ENCODE results near the gene NLN. TPM values are rescaled to one million over a fixed set of nuclear protein-coding genes. Genes with fewer than 3 reads are reported as not detected.
"Not testable (repeated sequence)": the region's sequence is repeated elsewhere in the genome, so short reads cannot be mapped to it uniquely, and the experiment has no call there.

NLN gene
- total RNA-seq, 1 experiment from 2014 or later = 46.5 TPM

GRCh38 chr5:65800775-65801174, 78.8 kb downstream of the NLN start:
- Histone ChIP-seq H3K4me3 (ENCODE audit: low read length) (no peak overlapping the region), H3K9me2 (replicated peaks; ENCODE audit: insufficient read depth, low read length) (no peaks in the 10 kb centered on the region), H3K4me1 (ENCODE audit: low read length) (no peaks in the 10 kb centered on the region), H3K79me2 (ENCODE audit: low read length) (0 out of 2 replicates have a peak, but pooled peaks cover 2% of the 10 kb centered on the region), H3K27me3 (ENCODE audit: low read length) (no peaks in the 10 kb centered on the region), H2AFZ (ENCODE audit: low read length) (no peak overlapping the region), H3K4me2 (ENCODE audit: low read depth, low read length, poor library complexity, severe bottlenecking) (no peak overlapping the region), H4K20me1 (ENCODE audit: insufficient read depth, low read depth, low read length) (no peaks in the 10 kb centered on the region), H3K9ac (ENCODE audit: low read length) (no peak overlapping the region), H3K9me3 (ENCODE audit: low read length) (no peaks in the 10 kb centered on the region), H3K36me3 (ENCODE audit: insufficient read depth, low read length) (peaks cover 19% of the 10 kb centered on the region; the same call in 1 of the 2 replicates), H3K27ac (ENCODE audit: low read length) (no peak overlapping the region)
- DNase-seq = no peak

DNA sequence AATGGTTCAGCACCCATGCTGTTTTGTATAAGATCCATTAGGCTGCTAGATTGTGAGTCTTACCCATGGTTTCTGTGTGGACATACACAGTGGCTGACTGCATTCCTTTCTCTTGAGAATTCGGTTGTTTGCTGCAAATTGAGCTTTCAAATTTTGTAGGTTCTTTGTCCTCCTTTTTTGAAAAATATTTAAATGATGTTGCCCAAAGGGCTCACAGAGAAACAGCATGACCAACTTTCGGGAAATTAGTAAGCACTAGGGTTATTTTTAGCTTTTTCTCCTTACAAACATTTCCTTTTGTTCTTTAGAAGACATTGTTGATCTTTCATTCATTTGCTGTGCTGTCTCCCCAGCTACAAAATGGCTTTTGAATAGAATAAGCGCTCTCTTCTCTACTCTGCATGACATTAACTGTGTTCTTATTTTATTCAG, 79.4 kb downstream of the NLN start:
- H3K4me1 ChIP-seq (ENCODE audit: low read length) = no peaks in the 10 kb centered on the region
- H3K9me2 ChIP-seq (replicated peaks; ENCODE audit: insufficient read depth, low read length) = no peaks in the 10 kb centered on the region
- H3K27me3 ChIP-seq (ENCODE audit: low read length) = no peaks in the 10 kb centered on the region
- H3K36me3 ChIP-seq (ENCODE audit: insufficient read depth, low read length) = peaks cover 19% of the 10 kb centered on the region; the same call in 1 of the 2 replicates
- H3K4me2 ChIP-seq (ENCODE audit: low read depth, low read length, poor library complexity, severe bottlenecking) = no peak overlapping the region
- H3K27ac ChIP-seq (ENCODE audit: low read length) = no peak overlapping the region
- no peak overlapping the region for H3K4me3 ChIP-seq (ENCODE audit: low read length)
- H3K9me3 ChIP-seq (ENCODE audit: low read length) = no peaks in the 10 kb centered on the region
- H3K9ac ChIP-seq (ENCODE audit: low read length) = no peak overlapping the region
- 0 out of 2 replicates have a peak, but pooled peaks cover 2% of the 10 kb centered on the region for H3K79me2 ChIP-seq (ENCODE audit: low read length)
- no peaks in the 10 kb centered on the region for H4K20me1 ChIP-seq (ENCODE audit: insufficient read depth, low read depth, low read length)
- DNase-seq = no peak
- H2AFZ ChIP-seq (ENCODE audit: low read length) = no peak overlapping the region

DNA sequence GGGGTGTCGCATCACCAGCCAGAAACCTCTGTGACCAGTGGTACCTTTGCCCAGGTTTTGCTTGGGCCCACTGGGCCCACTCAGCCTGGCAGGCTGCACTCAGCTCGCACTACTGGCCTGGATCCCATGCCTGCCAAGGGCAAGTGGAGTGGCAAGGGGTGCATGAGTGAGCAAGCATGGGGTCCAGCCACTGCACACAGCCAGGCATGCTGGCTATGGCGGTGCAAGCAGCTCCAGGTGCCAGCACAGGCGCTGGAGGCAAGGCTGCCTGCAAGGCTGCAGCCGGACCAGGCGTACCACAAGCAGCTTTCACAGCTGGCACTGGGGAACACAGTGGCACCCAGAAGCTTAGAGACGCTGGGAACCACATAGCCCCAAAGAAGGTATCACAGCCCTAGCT, 80.1 kb downstream of the NLN start:
- H3K36me3 ChIP-seq (ENCODE audit: insufficient read depth, low read length) = peaks cover 13% of the 10 kb centered on the region; the same call in 1 of the 2 replicates
- no peaks in the 10 kb centered on the region for H3K9me3 ChIP-seq (ENCODE audit: low read length)
- no peak overlapping the region for H2AFZ ChIP-seq (ENCODE audit: low read length)
- DNase-seq = no peak
- no peaks in the 10 kb centered on the region for H3K9me2 ChIP-seq (replicated peaks; ENCODE audit: insufficient read depth, low read length)
- H3K4me1 ChIP-seq (ENCODE audit: low read length) = no peaks in the 10 kb centered on the region
- no peak overlapping the region for H3K4me2 ChIP-seq (ENCODE audit: low read depth, low read length, poor library complexity, severe bottlenecking)
- no peaks in the 10 kb centered on the region for H4K20me1 ChIP-seq (ENCODE audit: insufficient read depth, low read depth, low read length)
- H3K79me2 ChIP-seq (ENCODE audit: low read length) = 0 out of 2 replicates have a peak, but pooled peaks cover 2% of the 10 kb centered on the region
- no peak overlapping the region for H3K4me3 ChIP-seq (ENCODE audit: low read length)
- H3K9ac ChIP-seq (ENCODE audit: low read length) = no peak overlapping the region
- no peaks in the 10 kb centered on the region for H3K27me3 ChIP-seq (ENCODE audit: low read length)
- H3K27ac ChIP-seq (ENCODE audit: low read length) = no peak overlapping the region

- Histone ChIP-seq H3K27ac (ENCODE audit: low read length) (no peak overlapping the region), H3K9me3 (ENCODE audit: low read length) (no peaks in the 10 kb centered on the region), H3K4me1 (ENCODE audit: low read length) (peaks cover 3% of the 10 kb centered on the region), H3K27me3 (ENCODE audit: low read length) (no peaks in the 10 kb centered on the region), H3K9me2 (replicated peaks; ENCODE audit: insufficient read depth, low read length) (no peaks in the 10 kb centered on the region), H3K36me3 (ENCODE audit: insufficient read depth, low read length) (peaks cover 8% of the 10 kb centered on the region; the same call in 1 of the 2 replicates), H3K4me2 (ENCODE audit: low read depth, low read length, poor library complexity, severe bottlenecking) (no peak overlapping the region), H3K4me3 (ENCODE audit: low read length) (no peak overlapping the region), H3K79me2 (ENCODE audit: low read length) (0 out of 2 replicates have a peak, but pooled peaks cover 2% of the 10 kb centered on the region), H2AFZ (ENCODE audit: low read length) (no peak overlapping the region), H4K20me1 (ENCODE audit: insufficient read depth, low read depth, low read length) (no peaks in the 10 kb centered on the region), H3K9ac (ENCODE audit: low read length) (no peak overlapping the region)
- DNase-seq = no peak
Measured at GRCh38 chr5:65802820-65803219, 80.8 kb downstream of the NLN start.

GRCh38 chr5:65803699-65804391, 81.8 kb downstream of the NLN start:
- 0 out of 2 replicates have a peak, but pooled peaks cover 2% of the 10 kb centered on the region for H3K79me2 ChIP-seq (ENCODE audit: low read length)
- no peak overlapping the region for H3K9ac ChIP-seq (ENCODE audit: low read length)
- H3K27me3 ChIP-seq (ENCODE audit: low read length) = no peaks in the 10 kb centered on the region
- no peaks in the 10 kb centered on the region for H3K9me3 ChIP-seq (ENCODE audit: low read length)
- no peak for DNase-seq
- no peaks in the 10 kb centered on the region for H4K20me1 ChIP-seq (ENCODE audit: insufficient read depth, low read depth, low read length)
- peaks cover 8% of the 10 kb centered on the region for H3K4me1 ChIP-seq (ENCODE audit: low read length)
- no peak overlapping the region for H2AFZ ChIP-seq (ENCODE audit: low read length)
- no peak overlapping the region for H3K27ac ChIP-seq (ENCODE audit: low read length)
- no peak overlapping the region for H3K4me2 ChIP-seq (ENCODE audit: low read depth, low read length, poor library complexity, severe bottlenecking)
- no peak overlapping the region for H3K4me3 ChIP-seq (ENCODE audit: low read length)
- peaks cover 8% of the 10 kb centered on the region; the same call in 1 of the 2 replicates for H3K36me3 ChIP-seq (ENCODE audit: insufficient read depth, low read length)
- H3K9me2 ChIP-seq (replicated peaks; ENCODE audit: insufficient read depth, low read length) = no peaks in the 10 kb centered on the region

DNA sequence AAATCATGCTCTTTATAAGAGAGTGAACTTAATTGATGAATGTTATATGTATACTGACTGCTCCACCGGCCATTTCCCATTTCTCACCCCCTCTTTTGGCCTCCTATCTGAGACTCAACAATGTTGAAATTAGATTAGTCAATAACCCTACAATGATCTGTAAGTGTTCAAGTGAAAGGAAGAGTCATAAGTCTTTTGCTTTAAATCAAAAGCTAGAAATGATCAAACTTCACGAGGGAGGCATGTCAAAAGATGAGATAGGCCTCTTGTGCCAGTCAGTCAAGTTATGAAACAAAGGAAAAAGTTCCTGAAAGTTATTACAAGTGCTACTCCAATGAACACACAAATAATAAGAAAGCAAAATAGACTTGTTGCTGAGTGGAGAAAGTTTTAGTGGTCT, 83.1 kb downstream of the NLN start:
- Histone ChIP-seq H4K20me1 (ENCODE audit: insufficient read depth, low read depth, low read length) (no peaks in the 10 kb centered on the region), H3K36me3 (ENCODE audit: insufficient read depth, low read length) (peaks cover 10% of the 10 kb centered on the region; the same call in 1 of the 2 replicates), H3K9me2 (replicated peaks; ENCODE audit: insufficient read depth, low read length) (no peaks in the 10 kb centered on the region), H3K9ac (ENCODE audit: low read length) (no peak overlapping the region), H3K79me2 (ENCODE audit: low read length) (no peaks in the 10 kb centered on the region), H3K4me1 (ENCODE audit: low read length) (peaks cover 8% of the 10 kb centered on the region), H3K27me3 (ENCODE audit: low read length) (no peaks in the 10 kb centered on the region), H3K4me2 (ENCODE audit: low read depth, low read length, poor library complexity, severe bottlenecking) (no peak overlapping the region), H3K27ac (ENCODE audit: low read length) (no peak overlapping the region), H3K4me3 (ENCODE audit: low read length) (no peak overlapping the region), H2AFZ (ENCODE audit: low read length) (no peak overlapping the region), H3K9me3 (ENCODE audit: low read length) (no peaks in the 10 kb centered on the region)
- no peak for DNase-seq

DNA sequence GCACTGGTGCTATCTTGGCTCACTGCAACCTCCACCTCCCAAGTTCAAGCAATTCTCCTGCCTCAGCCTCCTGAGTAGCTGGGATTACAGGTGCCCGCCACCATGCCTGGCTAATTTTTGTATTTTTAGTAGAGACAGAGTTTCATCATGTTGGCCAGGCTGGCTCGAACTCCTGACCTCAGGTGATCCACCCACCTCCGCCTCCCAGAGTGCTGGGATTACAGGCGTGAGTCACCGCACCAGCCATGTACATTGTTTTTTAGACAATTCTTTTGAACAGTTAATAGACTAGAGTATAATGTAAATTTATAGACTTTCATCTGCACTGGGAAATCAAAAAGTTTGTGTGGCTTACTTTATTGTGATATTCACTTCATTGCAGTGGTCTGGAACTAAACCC, 85.5 kb downstream of the NLN start:
- not testable (repeated sequence) for H3K9me3 ChIP-seq (ENCODE audit: low read length); H2AFZ ChIP-seq (ENCODE audit: low read length); H3K27me3 ChIP-seq (ENCODE audit: low read length); H3K4me2 ChIP-seq (ENCODE audit: low read depth, low read length, poor library complexity, severe bottlenecking); H3K27ac ChIP-seq (ENCODE audit: low read length); H3K9me2 ChIP-seq (replicated peaks; ENCODE audit: insufficient read depth, low read length); H3K79me2 ChIP-seq (ENCODE audit: low read length); H3K9ac ChIP-seq (ENCODE audit: low read length); H3K4me1 ChIP-seq (ENCODE audit: low read length); H3K4me3 ChIP-seq (ENCODE audit: low read length); H4K20me1 ChIP-seq (ENCODE audit: insufficient read depth, low read depth, low read length); DNase-seq
- H3K36me3 ChIP-seq (ENCODE audit: insufficient read depth, low read length) = peaks cover 16% of the 10 kb centered on the region; the same call in 1 of the 2 replicates

- no peak overlapping the region for H3K9ac ChIP-seq (ENCODE audit: low read length)
- H2AFZ ChIP-seq (ENCODE audit: low read length) = no peak overlapping the region
- DNase-seq = no peak
- H4K20me1 ChIP-seq (ENCODE audit: insufficient read depth, low read depth, low read length) = no peaks in the 10 kb centered on the region
- no peak overlapping the region for H3K27ac ChIP-seq (ENCODE audit: low read length)
- no peaks in the 10 kb centered on the region for H3K27me3 ChIP-seq (ENCODE audit: low read length)
- H3K9me2 ChIP-seq (replicated peaks; ENCODE audit: insufficient read depth, low read length) = no peaks in the 10 kb centered on the region
- H3K36me3 ChIP-seq (ENCODE audit: insufficient read depth, low read length) = peaks cover 20% of the 10 kb centered on the region; the same call in 1 of the 2 replicates
- no peak overlapping the region for H3K4me2 ChIP-seq (ENCODE audit: low read depth, low read length, poor library complexity, severe bottlenecking)
- H3K79me2 ChIP-seq (ENCODE audit: low read length) = no peaks in the 10 kb centered on the region
- no peak overlapping the region for H3K4me3 ChIP-seq (ENCODE audit: low read length)
- H3K4me1 ChIP-seq (ENCODE audit: low read length) = peaks cover 8% of the 10 kb centered on the region
- no peaks in the 10 kb centered on the region for H3K9me3 ChIP-seq (ENCODE audit: low read length)
Measured at GRCh38 chr5:65808251-65808741, 86.3 kb downstream of the NLN start.
